ENCODE data around the gene LTBP2. TPM values are rescaled to one million over a fixed set of nuclear protein-coding genes. Genes with fewer than 3 reads are reported as not detected.

Gene LTBP2
- polyA plus RNA-seq (ENCODE audit: insufficient read length in 4 of 4) = 1 to 10 TPM; 2.6 to 4.9 (median 3.4) TPM

DNA sequence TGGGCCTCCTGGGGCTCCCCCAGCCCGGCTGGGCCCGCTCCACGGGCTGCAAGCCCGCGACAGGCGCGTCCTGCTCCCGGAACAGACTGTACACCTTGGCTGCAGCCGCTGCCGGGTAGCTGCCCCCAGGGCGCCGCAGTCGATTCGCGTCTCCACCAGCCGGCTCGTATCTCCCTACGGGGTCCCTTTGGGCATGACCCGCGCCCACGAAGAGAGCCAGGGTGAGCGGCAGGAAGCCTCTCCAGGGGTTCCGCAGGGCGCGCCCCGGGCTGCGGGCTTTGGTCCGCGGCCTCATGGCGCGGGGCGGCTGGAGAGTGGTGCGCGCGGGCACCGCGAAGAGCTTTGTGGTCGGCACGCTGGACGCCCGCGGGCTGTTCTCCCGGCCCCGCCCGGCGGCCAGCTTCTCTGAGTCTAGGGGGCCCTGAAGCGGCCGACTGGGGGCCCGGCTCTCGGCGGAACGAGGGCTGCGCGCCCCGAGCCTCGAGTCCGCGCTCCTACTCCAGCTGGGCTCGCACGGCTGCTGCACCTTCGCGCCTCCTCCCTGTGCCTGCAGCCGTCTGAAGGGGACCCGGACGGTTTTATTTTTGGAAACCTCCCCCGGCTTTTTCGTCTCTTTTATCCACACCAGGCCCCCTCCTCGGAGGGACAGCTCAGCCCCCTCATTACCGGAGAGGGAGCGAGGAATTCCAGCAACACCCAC lies at the start of gene LTBP2:
LTBP2 (minus strand) TSS at position 588 of the 700 bp plus-strand sequence; CDS start at position 295, 293 bp downstream.
- DNase-seq (ENCODE audit: low read depth in 4 of 4, low spot score in 2 of 4) = no peak

DNA sequence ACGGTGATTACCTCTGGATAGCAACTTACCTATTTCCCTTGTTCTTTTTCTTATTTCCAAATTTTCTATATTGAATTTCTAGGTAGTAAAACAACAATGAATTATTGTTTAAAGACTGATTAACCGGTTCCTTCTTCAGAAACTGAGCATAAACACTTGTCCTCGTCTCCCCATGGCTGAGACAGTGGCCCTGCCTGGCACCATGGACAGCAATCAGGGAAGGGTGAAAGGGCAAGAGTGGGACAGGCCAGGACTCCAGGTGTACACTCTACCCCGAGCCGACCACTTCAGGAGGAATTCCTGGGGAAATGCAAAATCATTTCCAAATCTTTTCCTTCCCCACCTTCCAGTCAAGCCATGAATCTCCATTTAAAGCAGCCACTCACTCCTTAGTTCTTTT lies 48.8 kb upstream of the LTBP2 start:
- DNase-seq (ENCODE audit: low read depth in 4 of 4, low spot score in 2 of 4) = no peak

- DNase-seq (ENCODE audit: low read depth in 4 of 4, low spot score in 2 of 4) = no peak
These were observed 48.1 kb upstream of the LTBP2 start for GRCh38 chr14:74660167-74660566.

DNA sequence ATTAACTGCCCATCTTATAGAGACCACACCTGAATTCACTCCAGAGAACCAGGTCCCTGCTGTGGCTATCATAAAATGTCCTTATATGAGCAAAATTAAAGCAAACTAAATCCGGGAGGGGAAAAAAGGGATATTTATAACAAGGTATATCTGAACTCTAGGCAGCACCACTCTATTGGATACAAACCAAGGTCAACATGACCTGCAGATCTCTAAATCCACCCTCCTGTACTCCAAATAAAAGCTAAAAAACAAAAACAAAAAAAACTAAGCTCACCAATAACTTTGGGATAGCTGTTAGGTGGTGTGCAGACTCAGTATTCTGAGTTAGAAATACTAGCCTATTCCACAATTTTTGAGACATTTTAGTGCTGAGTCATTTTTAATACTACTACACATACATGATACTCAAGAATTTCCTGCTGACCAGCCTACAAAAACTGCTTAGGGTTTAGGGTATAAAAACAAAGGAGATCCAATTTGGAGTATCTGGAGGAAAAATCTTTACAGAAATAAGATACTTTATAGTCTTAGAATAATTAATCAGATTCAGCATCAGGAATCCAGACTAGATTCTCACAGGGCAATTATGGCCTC lies 46.6 kb upstream of the LTBP2 start:
- DNase-seq (ENCODE audit: low read depth in 4 of 4, low spot score in 2 of 4) = no peak

DNA sequence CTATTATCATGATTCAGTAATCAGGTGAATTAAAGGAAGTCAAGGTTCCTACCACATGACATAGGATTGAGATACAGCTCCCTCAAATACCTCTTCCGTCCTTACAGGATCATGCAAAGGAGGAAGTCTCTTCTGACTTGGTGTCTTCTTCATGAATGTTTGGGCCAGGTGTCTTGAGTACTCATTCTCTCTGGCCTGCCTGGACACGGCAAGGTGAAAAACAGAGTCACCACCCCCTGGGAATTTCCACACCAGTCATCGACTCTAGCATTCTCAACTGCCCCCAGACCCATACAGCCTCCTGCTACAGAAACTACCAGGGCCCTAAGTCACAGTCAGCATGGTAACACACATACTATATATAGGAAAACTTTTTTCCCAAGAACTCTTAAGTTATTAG lies 44.9 kb upstream of the LTBP2 start:
- no peak for DNase-seq (ENCODE audit: low read depth in 4 of 4, low spot score in 2 of 4)

DNA sequence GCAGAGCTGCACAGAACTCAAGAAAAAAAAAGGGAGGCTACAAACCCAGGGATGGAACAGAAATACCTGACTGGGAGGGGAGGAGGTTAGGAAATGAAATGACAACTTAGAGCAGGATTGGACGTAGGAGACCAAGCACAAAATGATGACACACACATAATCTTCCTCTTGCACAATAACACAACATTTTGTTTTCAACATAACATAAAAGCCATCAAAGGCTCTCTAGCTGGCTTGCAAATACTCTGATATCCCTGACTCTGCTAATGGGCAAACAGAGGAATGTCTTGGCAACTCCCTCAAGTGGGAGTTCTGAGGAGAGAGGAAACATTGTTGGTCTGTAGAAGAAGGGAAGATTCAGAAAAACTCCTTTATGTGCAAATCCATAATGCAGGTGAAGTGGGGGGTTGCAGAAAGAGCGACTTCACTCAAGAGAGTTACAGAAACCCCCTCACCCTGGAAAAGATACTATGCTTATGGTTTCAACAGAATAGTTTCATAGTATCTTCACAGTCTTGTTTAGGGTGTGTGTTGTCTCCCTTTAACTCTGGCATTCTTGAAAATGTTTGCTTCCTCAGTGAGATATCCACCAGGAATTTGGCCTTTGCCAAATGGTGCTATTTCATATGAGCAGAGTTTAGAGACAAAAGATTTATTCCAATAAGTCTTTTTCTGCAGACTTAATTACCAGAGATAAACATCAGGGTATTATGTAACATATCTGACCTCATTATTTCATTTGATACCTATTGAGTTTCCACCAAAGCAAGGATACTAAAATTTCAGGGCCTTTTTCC lies 43.8 kb upstream of the LTBP2 start:
- DNase-seq (ENCODE audit: low read depth in 4 of 4, low spot score in 2 of 4) = no peak

- DNase-seq (ENCODE audit: low read depth in 4 of 4, low spot score in 2 of 4) = no peak
These were observed 42.9 kb upstream of the LTBP2 start for GRCh38 chr14:74654931-74655330.

DNA sequence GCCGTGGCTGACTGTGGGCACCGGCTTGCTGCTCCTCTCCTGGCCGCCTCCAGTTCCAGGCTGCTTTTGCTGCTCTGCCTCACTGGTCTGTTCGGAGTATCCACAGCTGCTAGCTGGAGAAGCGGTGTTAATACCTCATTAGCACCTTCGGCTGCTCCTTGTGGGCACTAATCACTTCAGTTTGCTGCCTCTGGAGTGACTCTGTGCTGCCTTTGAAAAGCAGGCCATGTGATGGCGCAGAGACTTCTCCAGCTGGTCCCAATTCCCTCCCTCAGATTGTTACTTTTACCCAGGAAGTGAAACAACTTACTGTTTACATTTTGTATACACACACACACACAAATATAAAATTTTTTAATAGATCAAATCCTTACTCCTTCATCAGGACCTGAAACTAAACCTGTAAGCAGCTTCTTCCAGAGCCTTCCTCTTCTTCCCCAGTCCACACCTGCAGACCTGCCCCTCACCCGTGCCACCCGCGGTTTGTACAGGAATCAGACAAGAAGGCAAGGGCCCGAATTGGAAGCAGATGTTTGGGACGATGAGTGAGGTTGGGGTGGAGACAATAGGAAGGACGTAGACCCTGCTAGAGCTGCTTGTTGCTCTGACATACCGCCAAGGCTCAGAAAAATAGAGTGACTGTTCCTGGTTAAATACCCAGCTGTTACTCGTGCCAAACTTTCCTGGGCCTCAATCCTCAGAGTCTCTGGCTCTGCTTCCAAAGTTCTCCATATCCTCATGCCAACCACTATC lies 41.5 kb upstream of the LTBP2 start:
- no peak for DNase-seq (ENCODE audit: low read depth in 4 of 4, low spot score in 2 of 4)

- DNase-seq (ENCODE audit: low read depth in 4 of 4, low spot score in 2 of 4) = no peak
These were observed 40.5 kb upstream of the LTBP2 start for GRCh38 chr14:74652541-74652940.

GRCh38 chr14:74650927-74651686 lies 39.1 kb upstream of the LTBP2 start:
- DNase-seq (ENCODE audit: low read depth in 4 of 4, low spot score in 2 of 4) = no peak

GRCh38 chr14:74649673-74650072 lies 37.6 kb upstream of the LTBP2 start:
- DNase-seq (ENCODE audit: low read depth in 4 of 4, low spot score in 2 of 4) = no peak

- DNase-seq (ENCODE audit: low read depth in 4 of 4, low spot score in 2 of 4) = no peak
These were observed 37.1 kb upstream of the LTBP2 start for GRCh38 chr14:74649167-74649566.

- DNase-seq (ENCODE audit: low read depth in 4 of 4, low spot score in 2 of 4) = no peak
These were observed 36.6 kb upstream of the LTBP2 start for GRCh38 chr14:74648601-74649000.

- no peak for DNase-seq (ENCODE audit: low read depth in 4 of 4, low spot score in 2 of 4)
These were observed 35.8 kb upstream of the LTBP2 start for GRCh38 chr14:74647678-74648461.

DNA sequence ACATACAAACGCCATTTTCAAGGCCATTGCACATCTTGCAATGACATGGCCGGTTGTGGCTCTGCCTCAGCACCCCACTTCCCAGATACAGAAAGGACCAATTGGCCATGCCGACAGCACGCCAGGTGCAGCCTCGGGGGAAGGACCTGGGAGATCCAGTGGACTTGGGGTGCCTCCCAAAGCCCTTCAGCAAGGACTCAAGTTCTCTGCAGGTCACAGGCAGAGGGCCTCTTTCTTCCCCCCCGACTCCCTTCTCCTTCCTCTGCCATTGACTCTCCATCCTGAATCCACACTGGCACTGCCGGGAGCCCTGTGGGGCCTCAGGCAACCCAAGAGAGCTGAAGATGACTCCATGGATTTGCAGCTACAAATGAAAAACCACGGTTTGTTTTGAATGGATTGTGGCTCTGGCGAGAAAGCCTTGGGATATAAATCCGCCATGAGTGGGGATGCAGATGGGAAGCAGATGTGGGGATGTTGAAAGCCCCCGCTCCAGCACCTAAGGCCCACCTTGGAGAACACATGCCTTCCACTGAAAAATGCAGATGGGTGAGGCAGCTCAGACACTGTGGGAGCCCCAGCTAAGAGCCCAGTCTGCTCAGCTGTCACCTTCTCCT lies 35.1 kb upstream of the LTBP2 start:
- no peak for DNase-seq (ENCODE audit: low read depth in 4 of 4, low spot score in 2 of 4)

GRCh38 chr14:74645756-74646470 lies 33.9 kb upstream of the LTBP2 start:
- no peak for DNase-seq (ENCODE audit: low read depth in 4 of 4, low spot score in 2 of 4)

DNA sequence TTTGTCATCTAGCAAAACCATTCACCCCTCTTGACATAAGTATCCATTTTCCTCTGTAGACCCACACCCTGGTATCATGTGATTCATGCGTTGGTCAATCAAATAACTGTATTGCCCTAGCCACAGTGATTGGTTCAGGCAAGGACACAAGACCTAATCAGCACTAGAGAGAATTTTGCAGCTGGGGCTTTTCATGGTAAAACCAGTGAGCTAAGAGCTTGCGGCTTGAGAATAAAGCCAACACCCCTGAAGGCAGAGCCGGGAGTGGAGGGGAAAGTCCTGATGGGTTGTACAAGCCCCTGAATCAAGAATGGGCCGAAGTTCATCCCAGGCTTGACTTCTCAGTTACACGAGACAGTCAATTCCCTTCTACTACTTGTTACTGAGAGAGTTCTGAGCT lies 33.2 kb upstream of the LTBP2 start:
- no peak for DNase-seq (ENCODE audit: low read depth in 4 of 4, low spot score in 2 of 4)

Data from left renal cortex interstitium (tissue), 4 donors.